Activated CD4-positive, alpha-beta T cell treated with anti-CD3 and anti-CD28 coated beads, Interleukin-2, amount 50 U/mL, for 16 hours (primary cell): ENCODE data around the gene CHST5.
"Not testable (repeated sequence)": the region's sequence is repeated elsewhere in the genome, so short reads cannot be mapped to it uniquely, and the experiment has no call there.

Experiments
- DNase-seq: peaks from one replicate; pipeline ENCODE4 v3.0.0-alpha.2; 2020

CHST5 gene

GRCh38 chr16:75502916-75503605 is 32.8 kb downstream of the CHST5 start:
- DNase-seq: no peak

GRCh38 chr16:75501820-75502219 is 34.1 kb downstream of the CHST5 start:
- not testable (repeated sequence) for DNase-seq

- no peak for DNase-seq
Observed at GRCh38 chr16:75501359-75501758, 34.5 kb downstream of the CHST5 start.

GRCh38 chr16:75498605-75499322 is 37.1 kb downstream of the CHST5 start:
- DNase-seq: not testable (repeated sequence)

GRCh38 chr16:75497558-75497957 is 38.4 kb downstream of the CHST5 start:
- no peak for DNase-seq

GRCh38 chr16:75495076-75495674 is 40.7 kb downstream of the CHST5 start, which contains the start of gene CHST6:
TSS of gene CHST6 (minus strand) at chr16:75495441. CDS start at chr16:75479828, 15,613 bp downstream.
- DNase-seq: peak; percentile 8

- DNase-seq: no peak
Observed at GRCh38 chr16:75494661-75495075, 41.2 kb downstream of the CHST5 start.

GRCh38 chr16:75494184-75494583 is 41.7 kb downstream of the CHST5 start:
- no peak for DNase-seq

- no peak for DNase-seq
Observed at GRCh38 chr16:75491876-75492275, 44.0 kb downstream of the CHST5 start.

- no peak for DNase-seq
Observed at GRCh38 chr16:75488322-75488721, 47.6 kb downstream of the CHST5 start.

GRCh38 chr16:75486676-75487313 is 49.1 kb downstream of the CHST5 start:
- no peak for DNase-seq

- no peak for DNase-seq
Observed at GRCh38 chr16:75486014-75486675, 49.8 kb downstream of the CHST5 start.

- no peak for DNase-seq
Observed at GRCh38 chr16:75485230-75486013, 50.5 kb downstream of the CHST5 start.

GRCh38 chr16:75483222-75483621 is 52.7 kb downstream of the CHST5 start:
- no peak for DNase-seq

- DNase-seq: no peak
Observed at GRCh38 chr16:75482434-75483205, 53.3 kb downstream of the CHST5 start.

- no peak for DNase-seq
Observed at GRCh38 chr16:75481475-75481874, 54.4 kb downstream of the CHST5 start.

GRCh38 chr16:75479421-75479990 is 56.4 kb downstream of the CHST5 start:
- DNase-seq: no peak
